ENCODE data around the gene THADA. TPM values are rescaled to one million over a fixed set of nuclear protein-coding genes. Genes with fewer than 3 reads are reported as not detected.

The THADA gene
- total RNA-seq, 1 experiment from 2014 or later: 27.5 TPM

- CTCF ChIA-PET: no interaction called here
- DNase-seq (ENCODE audit: low spot score) (no peak), ATAC-seq (no peak)
- Mint-ChIP-seq H3K4me3 (no peak overlapping the region), H3K27ac (no peak overlapping the region), H3K27me3 (ENCODE audit: low read depth) (no peaks in the 10 kb centered on the region), H3K9me3 (peaks cover 7% of the 10 kb centered on the region; the same call in 1 of the 2 replicates), H3K36me3 (peaks cover 7% of the 10 kb centered on the region), H3K4me1 (peaks cover 12% of the 10 kb centered on the region)
- POLR2A ChIA-PET: no interaction called here
- TF ChIP-seq GRHL2 (CRISPR knock-in tag; IDR thresholded peaks at IDR 0.05; ENCODE audit: insufficient replicate concordance, severe bottlenecking): no peak
- TF ChIP-seq RELA (CRISPR knock-in tag; IDR thresholded peaks at IDR 0.05; ENCODE audit: borderline replicate concordance): no peak
- TF ChIP-seq GABPB1 (CRISPR knock-in tag; IDR thresholded peaks at IDR 0.05): no peak
- TF ChIP-seq GTF2I (CRISPR knock-in tag; conservative IDR thresholded peaks at IDR 0.05): no peak
- no peak for TF ChIP-seq TEAD1 (CRISPR knock-in tag; IDR thresholded peaks at IDR 0.05)
- TF ChIP-seq JUN (CRISPR knock-in tag; IDR thresholded peaks at IDR 0.05): no peak
- TF ChIP-seq, protein P1, sequence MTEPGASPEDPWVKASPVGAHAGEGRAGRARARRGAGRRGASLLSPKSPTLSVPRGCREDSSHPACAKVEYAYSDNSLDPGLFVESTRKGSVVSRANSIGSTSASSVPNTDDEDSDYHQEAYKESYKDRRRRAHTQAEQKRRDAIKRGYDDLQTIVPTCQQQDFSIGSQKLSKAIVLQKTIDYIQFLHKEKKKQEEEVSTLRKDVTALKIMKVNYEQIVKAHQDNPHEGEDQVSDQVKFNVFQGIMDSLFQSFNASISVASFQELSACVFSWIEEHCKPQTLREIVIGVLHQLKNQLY (CRISPR knock-in tag; IDR thresholded peaks at IDR 0.05): no peak
- TF ChIP-seq, protein P2, sequence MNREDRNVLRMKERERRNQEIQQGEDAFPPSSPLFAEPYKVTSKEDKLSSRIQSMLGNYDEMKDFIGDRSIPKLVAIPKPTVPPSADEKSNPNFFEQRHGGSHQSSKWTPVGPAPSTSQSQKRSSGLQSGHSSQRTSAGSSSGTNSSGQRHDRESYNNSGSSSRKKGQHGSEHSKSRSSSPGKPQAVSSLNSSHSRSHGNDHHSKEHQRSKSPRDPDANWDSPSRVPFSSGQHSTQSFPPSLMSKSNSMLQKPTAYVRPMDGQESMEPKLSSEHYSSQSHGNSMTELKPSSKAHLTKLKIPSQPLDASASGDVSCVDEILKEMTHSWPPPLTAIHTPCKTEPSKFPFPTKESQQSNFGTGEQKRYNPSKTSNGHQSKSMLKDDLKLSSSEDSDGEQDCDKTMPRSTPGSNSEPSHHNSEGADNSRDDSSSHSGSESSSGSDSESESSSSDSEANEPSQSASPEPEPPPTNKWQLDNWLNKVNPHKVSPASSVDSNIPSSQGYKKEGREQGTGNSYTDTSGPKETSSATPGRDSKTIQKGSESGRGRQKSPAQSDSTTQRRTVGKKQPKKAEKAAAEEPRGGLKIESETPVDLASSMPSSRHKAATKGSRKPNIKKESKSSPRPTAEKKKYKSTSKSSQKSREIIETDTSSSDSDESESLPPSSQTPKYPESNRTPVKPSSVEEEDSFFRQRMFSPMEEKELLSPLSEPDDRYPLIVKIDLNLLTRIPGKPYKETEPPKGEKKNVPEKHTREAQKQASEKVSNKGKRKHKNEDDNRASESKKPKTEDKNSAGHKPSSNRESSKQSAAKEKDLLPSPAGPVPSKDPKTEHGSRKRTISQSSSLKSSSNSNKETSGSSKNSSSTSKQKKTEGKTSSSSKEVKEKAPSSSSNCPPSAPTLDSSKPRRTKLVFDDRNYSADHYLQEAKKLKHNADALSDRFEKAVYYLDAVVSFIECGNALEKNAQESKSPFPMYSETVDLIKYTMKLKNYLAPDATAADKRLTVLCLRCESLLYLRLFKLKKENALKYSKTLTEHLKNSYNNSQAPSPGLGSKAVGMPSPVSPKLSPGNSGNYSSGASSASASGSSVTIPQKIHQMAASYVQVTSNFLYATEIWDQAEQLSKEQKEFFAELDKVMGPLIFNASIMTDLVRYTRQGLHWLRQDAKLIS (CRISPR knock-in tag; IDR thresholded peaks at IDR 0.05; ENCODE audit: borderline replicate concordance): no peak
- no peak for TF ChIP-seq FOXK1 (CRISPR knock-in tag; IDR thresholded peaks at IDR 0.05)
- no peak for TF ChIP-seq USF1 (CRISPR knock-in tag; IDR thresholded peaks at IDR 0.05)
- no peak for TF ChIP-seq ZNF121 (CRISPR knock-in tag; IDR thresholded peaks at IDR 0.05)
- no peak for TF ChIP-seq ZNF416 (CRISPR knock-in tag; IDR thresholded peaks at IDR 0.05)
- TF ChIP-seq IRF2 (CRISPR knock-in tag; IDR thresholded peaks at IDR 0.05; ENCODE audit: borderline replicate concordance, low read depth): no peak
- TF ChIP-seq, protein P3, sequence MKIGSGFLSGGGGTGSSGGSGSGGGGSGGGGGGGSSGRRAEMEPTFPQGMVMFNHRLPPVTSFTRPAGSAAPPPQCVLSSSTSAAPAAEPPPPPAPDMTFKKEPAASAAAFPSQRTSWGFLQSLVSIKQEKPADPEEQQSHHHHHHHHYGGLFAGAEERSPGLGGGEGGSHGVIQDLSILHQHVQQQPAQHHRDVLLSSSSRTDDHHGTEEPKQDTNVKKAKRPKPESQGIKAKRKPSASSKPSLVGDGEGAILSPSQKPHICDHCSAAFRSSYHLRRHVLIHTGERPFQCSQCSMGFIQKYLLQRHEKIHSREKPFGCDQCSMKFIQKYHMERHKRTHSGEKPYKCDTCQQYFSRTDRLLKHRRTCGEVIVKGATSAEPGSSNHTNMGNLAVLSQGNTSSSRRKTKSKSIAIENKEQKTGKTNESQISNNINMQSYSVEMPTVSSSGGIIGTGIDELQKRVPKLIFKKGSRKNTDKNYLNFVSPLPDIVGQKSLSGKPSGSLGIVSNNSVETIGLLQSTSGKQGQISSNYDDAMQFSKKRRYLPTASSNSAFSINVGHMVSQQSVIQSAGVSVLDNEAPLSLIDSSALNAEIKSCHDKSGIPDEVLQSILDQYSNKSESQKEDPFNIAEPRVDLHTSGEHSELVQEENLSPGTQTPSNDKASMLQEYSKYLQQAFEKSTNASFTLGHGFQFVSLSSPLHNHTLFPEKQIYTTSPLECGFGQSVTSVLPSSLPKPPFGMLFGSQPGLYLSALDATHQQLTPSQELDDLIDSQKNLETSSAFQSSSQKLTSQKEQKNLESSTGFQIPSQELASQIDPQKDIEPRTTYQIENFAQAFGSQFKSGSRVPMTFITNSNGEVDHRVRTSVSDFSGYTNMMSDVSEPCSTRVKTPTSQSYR (CRISPR knock-in tag; IDR thresholded peaks at IDR 0.05): no peak
Measured at GRCh38 chr2:43513216-43513615, 82.6 kb downstream of the THADA start.

DNA sequence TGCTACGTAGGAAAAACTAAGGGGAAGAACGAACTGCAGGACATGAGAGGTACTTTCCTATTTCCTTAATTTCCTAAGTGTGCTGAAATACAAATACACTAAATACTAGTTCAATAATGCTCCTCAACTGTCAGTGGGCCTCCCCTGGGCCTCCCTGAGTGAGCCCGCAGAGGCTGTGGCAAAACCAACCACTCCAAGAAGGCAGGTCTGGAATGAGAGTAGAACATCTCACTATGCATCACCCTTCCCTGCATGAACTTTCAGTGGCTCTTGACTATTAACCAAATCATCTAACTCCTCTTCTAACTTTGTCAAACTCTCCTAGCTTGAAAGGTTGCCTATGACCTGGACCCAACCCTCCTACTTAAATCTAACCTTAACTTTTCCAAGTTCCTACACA is 84.6 kb downstream of the THADA start:
- ATAC-seq (no peak), DNase-seq (ENCODE audit: low spot score) (no peak)
- Mint-ChIP-seq H3K4me3 (no peak overlapping the region), H3K27me3 (ENCODE audit: low read depth) (no peaks in the 10 kb centered on the region), H3K9me3 (peaks cover 7% of the 10 kb centered on the region; the same call in 1 of the 2 replicates), H3K36me3 (peaks cover 7% of the 10 kb centered on the region), H3K27ac (no peak overlapping the region), H3K4me1 (no peaks in the 10 kb centered on the region)
- CTCF ChIA-PET: no interaction called here
- POLR2A ChIA-PET: no interaction called here
- no peak for TF ChIP-seq CREB1 (CRISPR knock-in tag; IDR thresholded peaks at IDR 0.05)
- TF ChIP-seq, protein P4, sequence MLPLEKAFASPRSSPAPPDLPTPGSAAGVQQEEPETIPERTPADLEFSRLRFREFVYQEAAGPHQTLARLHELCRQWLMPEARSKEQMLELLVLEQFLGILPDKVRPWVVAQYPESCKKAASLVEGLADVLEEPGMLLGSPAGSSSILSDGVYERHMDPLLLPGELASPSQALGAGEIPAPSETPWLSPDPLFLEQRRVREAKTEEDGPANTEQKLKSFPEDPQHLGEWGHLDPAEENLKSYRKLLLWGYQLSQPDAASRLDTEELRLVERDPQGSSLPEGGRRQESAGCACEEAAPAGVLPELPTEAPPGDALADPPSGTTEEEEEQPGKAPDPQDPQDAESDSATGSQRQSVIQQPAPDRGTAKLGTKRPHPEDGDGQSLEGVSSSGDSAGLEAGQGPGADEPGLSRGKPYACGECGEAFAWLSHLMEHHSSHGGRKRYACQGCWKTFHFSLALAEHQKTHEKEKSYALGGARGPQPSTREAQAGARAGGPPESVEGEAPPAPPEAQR (CRISPR knock-in tag; IDR thresholded peaks at IDR 0.05): no peak
- TF ChIP-seq ZNF232 (CRISPR knock-in tag; IDR thresholded peaks at IDR 0.05): no peak
- no peak for TF ChIP-seq ZNF317 (CRISPR knock-in tag; IDR thresholded peaks at IDR 0.05; ENCODE audit: borderline replicate concordance, low read depth)
- no peak for TF ChIP-seq ZNF532 (CRISPR knock-in tag; IDR thresholded peaks at IDR 0.05; ENCODE audit: borderline replicate concordance)
- TF ChIP-seq, protein P5, sequence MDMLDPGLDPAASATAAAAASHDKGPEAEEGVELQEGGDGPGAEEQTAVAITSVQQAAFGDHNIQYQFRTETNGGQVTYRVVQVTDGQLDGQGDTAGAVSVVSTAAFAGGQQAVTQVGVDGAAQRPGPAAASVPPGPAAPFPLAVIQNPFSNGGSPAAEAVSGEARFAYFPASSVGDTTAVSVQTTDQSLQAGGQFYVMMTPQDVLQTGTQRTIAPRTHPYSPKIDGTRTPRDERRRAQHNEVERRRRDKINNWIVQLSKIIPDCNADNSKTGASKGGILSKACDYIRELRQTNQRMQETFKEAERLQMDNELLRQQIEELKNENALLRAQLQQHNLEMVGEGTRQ (CRISPR knock-in tag; IDR thresholded peaks at IDR 0.05): no peak
- no peak for TF ChIP-seq ZNF219 (CRISPR knock-in tag; IDR thresholded peaks at IDR 0.05; ENCODE audit: borderline replicate concordance)
